ENCODE data around the gene TRPC4.

TRPC4 gene

GRCh38 chr13:37716420-37717195 is 153.0 kb downstream of the TRPC4 start:
- Mint-ChIP-seq H3K4me1 (peaks cover 27% of the 10 kb centered on the region), H3K4me3 (no peak overlapping the region), H3K27me3 (ENCODE audit: low read depth, poor library complexity) (no peaks in the 10 kb centered on the region), H3K9me3 (peaks cover 16% of the 10 kb centered on the region), H3K36me3 (ENCODE audit: low read depth) (no peaks in the 10 kb centered on the region), H3K27ac (no peak overlapping the region)
- no peak for DNase-seq
- no peak for TF ChIP-seq CTCF (IDR thresholded peaks at IDR 0.05)

- DNase-seq: no peak
- H3K9me3 Mint-ChIP-seq: peaks cover 16% of the 10 kb centered on the region
- no peak overlapping the region for H3K27ac Mint-ChIP-seq
- H3K4me3 Mint-ChIP-seq: no peak overlapping the region
- peaks cover 27% of the 10 kb centered on the region for H3K4me1 Mint-ChIP-seq
- H3K36me3 Mint-ChIP-seq (ENCODE audit: low read depth): no peaks in the 10 kb centered on the region
- H3K27me3 Mint-ChIP-seq (ENCODE audit: low read depth, poor library complexity): no peaks in the 10 kb centered on the region
- TF ChIP-seq CTCF (IDR thresholded peaks at IDR 0.05): no peak
Observed at GRCh38 chr13:37715606-37716015, 154.0 kb downstream of the TRPC4 start.

DNA sequence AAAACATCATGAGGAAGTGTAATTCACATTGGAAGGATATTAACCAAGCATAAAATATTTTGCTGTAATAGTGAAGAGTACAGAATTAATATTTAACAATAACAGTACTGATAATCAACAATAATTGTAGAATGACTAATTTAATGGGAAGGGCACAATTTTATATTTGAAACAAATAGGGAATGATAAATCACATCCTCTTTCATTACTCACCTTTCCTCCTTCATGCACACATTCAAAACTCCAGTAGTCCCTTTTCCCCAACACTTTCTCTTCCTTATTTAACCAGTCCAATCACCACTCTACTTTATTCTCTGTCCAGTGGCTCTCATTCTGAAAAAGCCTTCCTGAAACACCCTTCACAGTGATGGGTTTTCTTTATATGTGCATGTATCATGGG is 160.3 kb downstream of the TRPC4 start:
- Mint-ChIP-seq H3K9me3 (no peaks in the 10 kb centered on the region), H3K27me3 (ENCODE audit: low read depth, poor library complexity) (peaks cover 4% of the 10 kb centered on the region), H3K4me1 (peaks cover 22% of the 10 kb centered on the region), H3K36me3 (ENCODE audit: low read depth) (no peaks in the 10 kb centered on the region), H3K27ac (no peak overlapping the region), H3K4me3 (no peak overlapping the region)
- DNase-seq: no peak
- no peak for TF ChIP-seq CTCF (IDR thresholded peaks at IDR 0.05)

GRCh38 chr13:37707739-37708500 is 161.7 kb downstream of the TRPC4 start:
- H3K36me3 Mint-ChIP-seq (ENCODE audit: low read depth): no peaks in the 10 kb centered on the region
- H3K27me3 Mint-ChIP-seq (ENCODE audit: low read depth, poor library complexity): peaks cover 4% of the 10 kb centered on the region
- H3K4me1 Mint-ChIP-seq: peaks cover 10% of the 10 kb centered on the region
- H3K9me3 Mint-ChIP-seq: no peaks in the 10 kb centered on the region
- H3K4me3 Mint-ChIP-seq: no peak overlapping the region
- no peak overlapping the region for H3K27ac Mint-ChIP-seq
- no peak for DNase-seq
- TF ChIP-seq CTCF (IDR thresholded peaks at IDR 0.05): no peak

DNA sequence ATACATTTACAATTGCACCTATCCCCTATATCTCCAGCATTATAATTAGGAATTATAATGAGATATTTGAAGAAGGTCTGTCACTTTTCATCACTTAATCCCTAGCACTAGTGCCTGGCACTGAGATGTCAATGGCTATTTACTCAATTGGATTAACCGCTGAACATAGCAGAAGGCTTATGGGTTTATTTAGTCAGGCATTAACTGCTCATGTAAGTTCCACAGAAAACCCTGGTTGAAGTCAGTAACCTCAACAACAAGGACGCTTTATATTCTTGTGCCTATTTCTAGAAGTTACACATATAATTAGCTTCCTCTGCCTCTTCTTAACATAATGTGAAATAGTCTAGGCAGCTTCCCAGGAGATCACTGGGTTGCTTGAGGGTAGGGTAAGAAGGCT is 163.5 kb downstream of the TRPC4 start:
- Mint-ChIP-seq H3K4me3 (no peak overlapping the region), H3K27me3 (ENCODE audit: low read depth, poor library complexity) (peaks cover 4% of the 10 kb centered on the region), H3K36me3 (ENCODE audit: low read depth) (no peaks in the 10 kb centered on the region), H3K4me1 (no peaks in the 10 kb centered on the region), H3K9me3 (no peaks in the 10 kb centered on the region), H3K27ac (no peak overlapping the region)
- TF ChIP-seq CTCF (IDR thresholded peaks at IDR 0.05): no peak
- no peak for DNase-seq
